Middle frontal gyrus (tissue), 1 donor: ENCODE results near the gene PDE4D.

ENCODE experiments used
- DNase-seq: peaks from one replicate; pipeline ENCODE4 v3.0.0-alpha.2; 2015; ENCODE audit warnings: low spot score; ENCODE audit errors: extremely low spot score

The PDE4D gene

DNA sequence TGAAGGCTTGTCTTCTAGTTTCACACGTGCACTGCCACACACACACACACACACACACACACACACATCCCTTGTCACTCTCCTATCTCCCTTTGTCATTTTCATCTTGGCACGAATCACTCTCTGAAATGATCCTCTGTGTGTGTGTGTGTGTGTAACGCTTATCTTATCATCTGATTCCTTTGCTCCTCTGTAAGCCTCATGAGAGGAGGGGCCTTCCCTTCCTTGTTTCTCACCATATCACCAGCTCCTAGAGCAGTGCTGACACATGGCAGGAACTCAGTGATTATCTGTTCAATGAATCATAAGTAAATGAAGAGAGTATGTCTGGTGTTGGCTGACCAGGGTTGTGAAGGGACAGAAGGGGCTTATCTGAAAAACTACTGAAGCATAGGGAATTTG, 53.3 kb downstream of the PDE4D start:
- no peak for DNase-seq

DNA sequence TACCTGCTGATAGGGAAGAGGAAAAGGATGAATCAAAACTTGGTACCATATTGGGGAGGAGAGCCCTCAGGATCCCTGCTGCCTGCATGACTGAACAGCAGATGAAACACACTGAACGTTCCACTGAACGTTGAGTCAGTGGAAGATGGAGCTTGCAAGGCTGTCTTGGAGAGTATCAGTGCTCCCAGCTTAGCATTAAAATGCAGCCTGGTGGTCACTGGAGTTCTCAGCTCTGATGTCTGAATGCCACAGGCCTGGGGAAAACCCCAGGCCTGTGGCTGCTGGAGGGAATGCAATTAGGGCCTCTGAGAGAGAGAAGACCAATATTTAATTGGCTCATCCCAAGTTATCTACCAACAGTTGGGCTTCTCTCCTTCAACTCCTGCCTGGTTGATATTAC, 54.5 kb downstream of the PDE4D start:
- no peak for DNase-seq

DNA sequence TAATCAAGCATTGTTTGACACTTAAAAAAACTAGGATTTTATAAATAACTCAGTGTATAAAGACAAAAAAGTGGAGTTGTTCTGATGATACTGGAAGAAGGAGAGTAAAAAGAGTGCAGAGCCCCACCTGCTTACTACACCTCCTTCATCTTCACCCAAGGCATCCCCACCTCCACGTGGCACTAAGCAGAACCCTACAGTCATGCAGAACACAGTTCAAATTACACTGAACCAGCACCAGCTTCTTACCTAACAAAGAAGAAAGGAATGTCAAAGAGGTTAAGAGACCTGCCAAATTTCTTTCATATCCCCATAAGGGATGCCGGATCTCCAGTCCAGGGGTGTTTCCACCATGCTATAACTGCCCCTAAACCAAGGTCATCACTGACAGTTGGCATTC, 55.5 kb downstream of the PDE4D start:
- no peak for DNase-seq

DNA sequence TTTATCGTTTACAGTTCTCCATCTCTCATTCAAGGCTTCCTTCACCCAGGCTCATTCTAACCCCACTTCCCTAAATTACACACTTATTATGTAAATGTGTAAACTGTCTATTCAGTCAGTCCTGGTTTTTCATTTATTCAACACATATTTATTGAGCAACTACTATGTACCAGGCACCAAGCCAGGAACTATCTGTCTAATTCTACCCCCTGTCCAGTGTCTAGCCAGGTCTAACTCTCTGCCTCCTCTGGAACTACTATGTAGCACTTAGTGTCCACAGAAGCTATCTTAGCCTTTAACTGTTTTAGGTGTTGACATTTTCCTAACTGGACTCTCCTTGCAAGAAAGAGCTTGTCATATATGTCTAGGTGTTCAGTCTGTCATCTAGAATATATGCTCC, 56.5 kb downstream of the PDE4D start:
- no peak for DNase-seq

DNA sequence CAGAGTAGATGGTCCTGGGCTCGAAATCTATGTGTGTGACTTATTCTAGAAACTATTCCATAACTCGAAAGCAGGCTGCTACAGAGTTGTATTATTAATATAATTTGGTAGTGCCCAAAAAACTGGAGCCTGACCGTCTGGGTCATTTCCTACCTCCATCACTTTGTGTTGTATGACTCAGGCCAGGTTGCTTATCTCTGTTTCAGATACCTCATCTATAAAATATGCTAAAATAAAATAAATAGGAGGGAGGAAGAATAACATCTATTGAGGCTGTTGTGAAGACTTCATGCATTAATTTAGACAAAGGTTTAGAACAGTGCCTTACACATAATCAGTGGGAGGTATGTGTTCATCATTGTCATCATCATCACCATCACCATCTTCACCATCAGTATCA, 57.7 kb downstream of the PDE4D start:
- no peak for DNase-seq

DNA sequence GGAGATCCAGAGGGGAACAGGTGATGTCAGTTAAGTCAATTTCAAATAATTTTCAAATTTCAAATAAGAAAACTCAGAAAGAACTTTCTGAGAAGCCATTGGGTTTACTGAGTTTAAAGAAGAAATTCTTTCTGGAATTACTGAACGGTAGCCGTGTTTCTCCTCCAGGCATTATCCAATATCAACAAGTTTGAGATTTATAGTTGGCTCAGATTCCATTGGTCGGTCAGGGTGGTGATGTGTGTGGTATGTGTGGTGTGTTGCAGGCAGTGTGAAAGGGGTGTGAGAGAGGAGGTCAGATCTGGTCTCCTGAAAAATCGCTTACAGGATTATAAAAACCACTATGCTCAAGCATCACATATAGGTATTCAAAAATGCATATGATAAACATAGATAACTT, 60.1 kb downstream of the PDE4D start:
- DNase-seq, result no peak

DNA sequence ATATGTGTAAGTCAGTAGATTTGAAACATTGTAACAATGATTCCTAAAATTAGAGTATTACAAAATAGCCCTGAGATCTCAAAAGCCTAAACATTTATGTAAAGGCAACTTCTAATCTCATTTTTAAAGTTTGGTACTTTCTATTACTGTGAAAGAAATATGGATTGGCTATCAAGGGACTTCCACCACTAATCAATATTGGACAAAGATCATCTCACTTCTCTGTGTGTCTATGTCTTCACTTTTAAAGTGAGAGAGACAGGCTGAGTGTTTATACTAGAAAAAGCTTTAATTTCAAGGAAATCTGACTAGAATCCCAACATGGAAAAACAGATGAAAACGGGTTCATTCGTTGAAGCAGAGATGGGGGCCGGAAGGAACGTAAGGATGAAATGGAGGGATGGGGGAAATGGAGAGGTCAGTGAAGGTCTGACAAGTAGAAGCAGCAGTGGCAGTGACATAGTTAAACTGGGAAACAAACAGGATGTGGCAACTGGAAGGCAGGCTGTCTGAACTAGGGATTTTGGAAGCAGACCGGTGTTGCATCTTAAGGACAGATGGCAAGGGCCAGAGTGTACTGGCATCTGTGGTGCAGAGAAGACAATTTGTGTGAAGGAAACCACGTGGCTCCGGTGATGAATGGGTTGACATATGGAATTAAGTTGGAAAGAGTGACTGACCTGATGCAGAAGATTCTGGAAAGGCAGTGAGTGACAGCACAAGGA, 60.8 kb downstream of the PDE4D start:
- no peak for DNase-seq

DNA sequence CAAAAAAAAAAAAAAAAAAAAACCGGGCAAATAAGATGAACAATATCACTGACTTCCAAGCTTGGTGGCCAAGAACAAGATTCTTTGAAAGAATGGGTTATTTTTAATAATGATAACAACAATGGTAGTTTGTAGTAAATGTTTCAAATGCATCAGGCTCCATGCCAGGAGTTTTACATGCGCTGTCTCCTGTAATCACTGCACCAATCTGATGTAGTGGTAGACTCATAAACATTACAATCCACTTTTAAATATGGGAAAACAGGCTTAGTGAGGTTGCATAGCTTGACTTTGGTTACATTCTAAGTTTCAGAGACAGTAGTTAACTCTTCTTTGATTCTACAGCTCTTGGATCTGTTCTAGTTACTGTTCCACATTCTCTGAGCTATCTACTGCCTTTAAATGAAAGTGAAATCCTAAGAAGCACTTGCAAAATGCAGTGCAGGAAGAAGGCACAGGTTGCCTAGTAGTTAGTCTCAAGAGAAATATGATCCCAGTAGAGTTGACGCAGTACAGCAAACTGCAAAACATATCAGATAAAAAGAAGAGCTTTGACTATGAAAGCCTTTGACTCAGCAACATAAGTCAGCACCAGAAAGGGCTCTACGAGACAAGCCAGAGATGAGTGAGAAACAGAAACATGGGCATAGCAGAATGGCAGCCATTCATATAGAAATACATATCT, 62.1 kb downstream of the PDE4D start:
- no peak for DNase-seq

DNA sequence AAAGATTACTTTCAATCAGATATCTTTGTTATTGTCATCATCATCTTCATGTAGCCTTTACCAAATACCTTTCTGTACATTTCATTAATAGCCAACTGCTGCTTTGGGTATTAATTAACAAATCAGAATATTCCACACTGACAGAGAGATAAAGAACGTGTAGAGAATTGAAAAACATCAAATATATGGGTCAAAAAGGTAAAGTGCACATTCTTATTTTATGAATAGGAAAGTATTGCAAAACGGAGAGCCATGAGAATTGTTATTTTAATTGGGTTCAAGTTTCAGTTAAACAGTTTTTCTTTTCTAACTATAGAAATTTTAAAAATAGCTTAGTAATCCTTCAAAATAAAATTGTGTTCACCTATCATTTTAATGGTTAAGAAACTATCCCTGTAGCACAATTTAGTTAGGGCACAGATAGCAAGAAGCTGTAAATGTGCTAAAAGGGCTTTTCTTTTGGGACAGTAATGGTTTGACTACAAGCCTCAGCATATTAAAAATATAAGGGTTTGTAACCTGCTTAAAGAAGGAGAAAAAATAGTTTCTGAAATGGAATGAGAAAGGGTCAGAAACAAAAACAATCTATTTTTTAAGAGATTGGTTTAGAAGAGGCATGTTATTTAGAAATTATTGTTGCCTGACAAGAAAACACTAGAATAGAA, 62.9 kb downstream of the PDE4D start:
- DNase-seq, result no peak

DNA sequence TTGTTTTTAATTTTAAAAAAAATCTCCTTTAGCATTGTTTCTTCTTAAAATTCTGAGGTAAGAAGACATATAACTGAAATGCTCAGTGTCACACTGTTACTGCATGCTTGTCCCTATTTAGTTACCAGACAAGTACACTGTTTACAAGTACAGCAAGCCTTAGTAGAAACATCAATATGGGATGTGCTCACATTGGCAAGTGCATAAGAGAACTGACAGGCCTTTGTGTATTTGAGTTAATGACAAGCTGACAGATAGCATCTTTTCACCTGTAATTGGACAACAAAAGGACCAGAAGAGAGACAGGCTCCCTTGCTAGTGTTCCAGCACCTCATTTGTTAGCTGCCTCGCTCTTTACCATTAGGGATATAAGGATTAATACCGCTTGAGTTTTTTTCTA, 63.6 kb downstream of the PDE4D start:
- DNase-seq, result no peak

DNA sequence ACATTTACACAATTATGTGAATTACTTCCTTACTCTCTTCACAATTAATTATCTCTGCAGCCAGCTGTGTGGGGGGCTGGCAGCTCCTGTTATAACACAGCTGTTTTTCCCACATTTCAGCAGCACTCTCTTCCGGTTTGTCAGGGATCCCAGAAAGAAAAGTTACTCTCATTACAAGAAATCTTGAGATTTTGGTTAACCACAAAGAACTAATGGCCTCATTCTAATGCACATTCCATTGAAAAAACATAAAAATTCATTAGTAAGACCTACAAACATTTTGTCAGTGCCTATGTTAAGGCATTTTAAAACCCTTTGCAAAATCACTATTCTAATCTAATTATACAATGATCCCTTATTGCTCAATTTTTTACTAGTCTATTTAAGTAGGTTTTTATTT, 64.1 kb downstream of the PDE4D start:
- DNase-seq, result no peak

DNA sequence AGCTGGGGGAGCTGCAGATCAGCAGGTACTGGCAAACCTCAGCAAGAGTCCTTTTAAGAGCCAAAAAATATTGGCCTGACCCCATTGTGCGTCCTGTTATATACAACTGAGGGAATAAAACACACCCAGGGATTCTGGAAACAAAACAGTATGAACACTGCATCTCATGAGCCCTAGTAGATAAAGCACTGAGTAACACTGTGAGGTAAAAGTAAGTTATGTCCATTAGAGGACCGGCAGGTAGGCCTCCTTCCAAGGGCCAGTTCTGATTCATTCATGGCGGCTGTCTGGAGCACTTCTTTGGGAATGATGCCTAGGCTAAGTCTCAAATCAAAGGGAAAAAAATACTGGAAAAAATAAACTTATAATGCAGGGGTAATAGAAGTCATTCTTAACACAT, 64.9 kb downstream of the PDE4D start:
- DNase-seq, result no peak

DNA sequence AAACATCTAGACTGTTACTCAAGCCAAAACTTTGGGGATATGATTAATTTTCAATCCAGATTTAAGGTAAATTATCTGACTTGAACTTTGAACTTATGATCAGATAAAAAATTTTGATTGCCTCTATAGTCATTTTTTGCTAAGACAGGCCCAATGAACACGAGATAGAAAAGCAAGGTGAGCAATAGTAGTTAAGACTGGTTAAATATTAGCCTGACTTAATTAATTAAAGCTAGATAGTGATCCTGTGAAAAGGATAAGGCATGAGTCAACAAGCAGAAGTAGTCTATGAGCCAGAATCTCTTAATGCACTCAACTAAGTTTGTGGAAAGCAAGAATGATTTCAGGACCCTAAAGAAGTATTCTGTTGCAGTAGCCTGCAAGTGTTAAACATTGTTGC, 66.5 kb downstream of the PDE4D start:
- DNase-seq, result no peak

DNA sequence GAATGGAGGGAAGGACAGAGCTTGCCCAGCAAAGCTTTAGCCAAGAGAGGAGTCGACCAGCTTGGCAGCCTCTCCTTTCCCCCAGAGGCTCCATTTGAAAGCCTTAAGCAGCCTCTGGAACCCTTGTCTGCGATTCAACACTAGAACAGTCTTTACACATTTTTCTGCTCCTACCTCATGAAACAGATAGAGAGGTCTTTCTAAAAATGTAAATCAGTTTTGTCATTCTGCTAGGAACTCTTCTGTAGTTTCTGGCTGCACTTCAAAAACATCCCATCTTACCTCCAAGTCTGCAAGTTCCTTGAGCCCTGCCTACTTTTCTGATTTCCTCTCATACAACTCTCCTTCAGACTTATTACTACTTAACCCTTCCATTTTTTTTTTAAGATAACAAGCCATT, 70.1 kb downstream of the PDE4D start:
- DNase-seq, result no peak

DNA sequence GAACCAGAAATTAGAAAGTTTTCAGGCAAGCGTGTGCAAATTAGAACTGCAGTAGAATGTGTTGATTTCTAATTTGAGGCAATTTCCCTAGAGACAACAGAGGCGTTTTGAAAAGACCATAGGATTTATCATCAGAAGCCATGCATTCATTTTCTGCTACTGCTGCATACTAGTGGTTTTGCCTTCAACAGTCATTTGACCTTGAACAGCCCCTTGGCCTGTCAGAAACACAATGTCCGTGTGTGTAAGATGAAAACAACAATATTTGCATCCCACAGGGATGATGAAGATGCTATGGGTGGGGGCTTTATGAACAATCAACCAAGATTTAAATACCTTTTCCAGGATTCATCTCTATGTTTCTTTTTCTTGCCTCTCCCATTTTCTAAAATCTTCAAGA, 73.7 kb downstream of the PDE4D start:
- DNase-seq, result no peak

DNA sequence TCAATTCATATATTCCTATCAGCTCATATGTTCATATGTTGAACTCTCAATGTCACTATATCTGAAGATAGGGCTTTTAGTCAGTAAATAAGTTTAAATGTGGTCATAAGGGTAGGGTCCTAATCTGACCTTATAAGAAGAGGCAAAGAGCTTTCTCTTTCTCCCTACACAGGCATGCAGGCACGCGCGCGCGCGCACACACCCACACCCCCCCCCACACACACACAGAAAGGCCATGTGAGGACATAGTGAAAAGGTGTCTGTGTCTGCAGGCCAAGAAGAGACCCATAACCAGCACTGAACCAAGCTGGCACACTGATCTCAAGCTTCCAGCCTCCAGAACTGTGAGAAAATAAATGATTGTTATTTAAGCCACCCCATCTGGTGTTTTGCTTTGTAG, 76.0 kb downstream of the PDE4D start:
- no peak for DNase-seq

DNA sequence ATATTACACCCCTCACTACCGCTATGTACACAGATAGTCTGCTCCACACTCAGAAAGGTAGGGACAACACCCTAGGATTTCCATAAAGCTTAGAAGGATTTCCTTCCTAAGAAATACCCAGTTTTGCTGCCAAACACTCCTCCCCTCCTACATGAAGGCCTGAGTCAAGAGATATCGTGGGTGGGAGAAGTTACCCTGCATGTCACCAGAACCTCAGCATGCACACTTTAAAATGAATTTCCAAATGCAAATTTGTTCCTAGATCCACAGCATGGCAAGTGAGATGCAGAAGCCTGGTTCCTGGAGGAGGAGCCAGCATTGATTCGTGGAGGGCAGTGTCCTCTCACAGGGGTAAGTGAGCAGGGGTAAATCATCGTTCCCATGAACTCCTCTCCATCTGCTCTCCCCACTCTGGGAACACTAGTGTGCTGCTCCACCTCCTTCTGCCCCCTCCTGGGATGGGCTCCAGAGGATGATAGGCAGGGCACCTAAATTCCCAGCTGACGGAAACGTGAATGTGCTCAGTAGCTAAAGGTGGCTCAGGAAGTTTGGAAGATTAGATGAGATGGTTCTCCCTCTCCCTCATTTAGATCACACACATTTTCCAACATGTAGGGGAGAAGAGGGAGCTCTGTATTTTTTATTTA, 76.7 kb downstream of the PDE4D start:
- no peak for DNase-seq

DNA sequence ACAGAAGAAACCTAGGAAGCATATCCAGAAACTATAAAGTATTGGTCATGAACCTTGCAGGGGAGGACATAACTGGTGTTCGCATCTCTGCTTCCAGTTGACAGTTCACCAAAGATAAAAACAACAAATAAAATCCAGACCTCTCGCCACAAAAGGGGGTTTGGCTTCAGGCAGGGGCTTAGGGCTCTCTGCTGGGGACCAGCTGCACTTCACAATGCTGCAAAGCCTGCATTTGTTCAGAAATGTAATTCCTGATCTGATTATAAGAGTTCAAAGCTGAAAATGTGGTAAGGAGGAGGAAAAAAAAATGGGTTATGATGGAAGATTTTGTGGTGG, 79.0 kb downstream of the PDE4D start:
- DNase-seq, result no peak

DNA sequence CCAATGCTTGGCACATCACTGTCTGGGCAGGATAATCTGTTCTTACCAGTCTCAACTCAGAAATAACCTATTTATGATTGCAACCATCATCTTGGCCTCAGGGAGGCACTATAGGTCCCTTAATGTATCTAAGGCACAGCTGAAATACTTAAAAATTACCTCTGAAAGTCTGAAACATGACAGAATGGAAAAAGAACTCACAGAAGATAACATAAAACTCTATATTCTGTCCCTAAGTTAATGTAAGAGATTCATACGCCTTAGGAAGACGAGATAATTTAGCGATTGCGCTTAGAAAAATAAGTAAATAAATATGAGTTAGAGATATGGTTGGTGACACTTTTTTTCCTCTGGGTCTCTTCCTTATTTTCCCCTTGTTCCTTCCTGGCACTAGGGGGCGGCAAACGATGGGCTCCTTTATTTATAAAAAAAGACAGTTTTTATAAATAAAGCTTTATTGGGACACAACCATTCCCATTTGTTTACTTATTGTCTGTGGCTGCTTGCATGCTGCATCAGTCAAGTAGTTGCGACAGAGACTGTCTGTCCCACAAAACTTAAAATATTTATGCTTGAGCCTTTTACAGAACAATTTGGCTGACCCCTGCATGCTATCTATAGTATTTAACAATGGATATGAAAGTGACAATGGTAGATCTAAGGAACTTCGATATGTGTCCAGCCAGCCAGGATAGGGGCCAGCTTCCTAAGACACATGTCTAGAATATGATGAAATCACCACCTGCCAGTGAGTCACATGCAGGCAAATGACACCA, 79.6 kb downstream of the PDE4D start:
- no peak for DNase-seq

DNA sequence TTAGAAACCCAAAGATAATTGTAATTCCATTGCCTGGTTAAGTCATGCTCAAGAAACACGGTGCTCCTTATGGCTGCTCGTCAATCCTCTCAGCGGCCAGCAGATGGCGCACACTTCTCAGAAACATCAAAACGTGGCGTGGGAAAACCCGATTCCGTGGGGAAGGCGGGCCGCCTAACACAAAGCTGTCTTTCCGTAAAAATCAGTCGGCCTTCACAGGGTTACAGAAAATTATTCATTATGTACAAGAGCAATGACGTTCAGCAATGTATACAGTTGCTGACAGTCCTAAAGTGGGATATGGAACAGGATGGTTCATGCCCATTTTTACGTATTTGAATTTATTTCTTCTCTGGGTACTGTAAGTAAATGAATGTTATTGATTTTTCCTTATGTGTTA, 83.5 kb downstream of the PDE4D start:
- peak; percentile 76 for DNase-seq

DNA sequence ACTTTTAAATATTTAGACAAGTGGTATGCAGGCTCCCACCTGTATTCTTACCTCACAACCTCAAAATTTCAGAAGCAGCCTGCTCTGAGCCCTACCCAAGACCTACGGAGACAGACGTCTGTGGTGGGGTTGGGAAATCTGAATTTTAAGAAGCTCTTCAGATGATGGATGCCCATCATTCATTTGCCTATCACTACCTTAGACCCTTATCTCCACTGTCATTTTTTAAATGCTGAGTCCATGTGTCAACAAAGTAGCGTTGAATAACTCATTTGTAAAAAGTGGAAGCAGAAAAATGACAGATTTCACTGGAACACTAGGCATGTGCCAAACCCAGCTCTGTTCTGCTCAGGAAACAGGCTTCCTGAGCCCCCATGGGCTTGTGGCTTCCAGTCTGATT, 85.7 kb downstream of the PDE4D start:
- DNase-seq, result no peak
